Parathyroid adenoma (tissue), 2 donors: Measurements from ENCODE around the gene OBP2B.
A peak's percentile ranks its signal among the peaks of the same experiment; 100 is the strongest.

Experiments used
- H2AFZ ChIP-seq: fragments of 300-600 bp; sonication (generic); one replicate; pipeline ENCODE4 v1.7.0; 2017; ENCODE audit warnings: antibody characterized with exemption, mild to moderate bottlenecking
- H3K27ac ChIP-seq: fragments of 300-600 bp; sonication (generic); one replicate; pipeline ENCODE4 v1.7.0; 2017
- H3K27me3 ChIP-seq: fragments of 300-600 bp; sonication (generic); one replicate; pipeline ENCODE4 v1.7.0; 2017; ENCODE audit warnings: low read length; ENCODE audit not compliant: control insufficient read depth, insufficient read depth
- H3K36me3 ChIP-seq: fragments of 300-600 bp; sonication (generic); one replicate; pipeline ENCODE4 v1.7.0; 2017; ENCODE audit warnings: low read length; ENCODE audit not compliant: control insufficient read depth, insufficient read depth
- H3K4me1 ChIP-seq: fragments of 300-600 bp; sonication (generic); one replicate; pipeline ENCODE4 v1.7.0; 2017; ENCODE audit warnings: control low read depth
- H3K4me2 ChIP-seq: fragments of 300-600 bp; sonication (generic); one replicate; pipeline ENCODE4 v1.7.0; 2017; ENCODE audit warnings: low read length
- H3K4me3 ChIP-seq: fragments of 300-600 bp; sonication (generic); one replicate; pipeline ENCODE4 v1.7.0; 2017; ENCODE audit warnings: low read depth, low read length
- H3K79me2 ChIP-seq: fragments of 300-600 bp; sonication (generic); one replicate; pipeline ENCODE4 v1.7.0; 2017; ENCODE audit warnings: control low read depth
- H3K9ac ChIP-seq: fragments of 300-600 bp; sonication (generic); one replicate; pipeline ENCODE4 v1.7.0; 2017; ENCODE audit warnings: mild to moderate bottlenecking
- H3K9me3 ChIP-seq: fragments of 300-600 bp; sonication (generic); one replicate; pipeline ENCODE4 v1.7.0; 2017; ENCODE audit warnings: low read length; ENCODE audit not compliant: control insufficient read depth
- TF ChIP-seq, protein P1 (sequence below): fragments of 300-600 bp; sonication (generic); IDR thresholded peaks from one replicate; pipeline ENCODE4 v1.7.0; 2017; ENCODE audit warnings: antibody characterized with exemption, mild to moderate bottlenecking
- donor health status: primary hyperparathyroidism.

OBP2B gene

DNA sequence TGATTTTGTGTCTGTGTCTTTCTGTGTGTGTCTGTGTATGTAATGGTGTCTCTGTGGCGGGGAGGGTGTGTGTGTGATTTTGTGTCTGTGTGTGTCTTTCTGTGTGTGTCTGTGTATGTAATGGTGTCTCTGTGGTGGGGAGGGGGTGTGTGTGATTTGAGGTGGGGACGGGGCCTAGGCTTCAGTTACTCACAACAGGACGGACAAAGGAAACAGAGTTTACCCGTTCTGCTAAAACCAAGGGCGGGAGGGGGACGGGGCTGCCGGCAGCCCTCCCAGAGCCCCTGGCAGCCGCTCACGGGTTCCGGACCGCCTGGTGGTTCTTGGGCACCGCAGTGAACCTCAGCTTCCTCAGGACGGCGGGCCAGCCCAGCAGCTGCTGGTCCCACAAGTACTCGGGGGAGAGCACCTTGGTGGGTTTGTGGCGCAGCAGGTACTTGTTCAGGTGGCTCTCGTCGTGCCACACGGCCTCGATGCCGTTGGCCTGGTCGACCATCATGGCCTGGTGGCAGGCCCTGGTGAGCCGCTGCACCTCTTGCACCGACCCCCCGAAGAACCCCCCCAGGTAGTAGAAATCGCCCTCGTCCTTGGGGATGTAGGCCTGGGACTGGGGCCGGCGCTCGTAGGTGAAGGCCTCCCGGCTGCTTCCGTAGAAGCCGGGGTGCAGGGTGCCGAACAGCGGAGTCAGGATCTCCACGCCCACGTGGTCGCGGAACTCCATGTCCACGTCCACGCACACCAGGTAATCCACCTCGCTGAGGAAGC, 46.5 kb upstream of the OBP2B start:
- Histone ChIP-seq H3K36me3 (no peaks in the 10 kb centered on the region), H3K4me1 (peaks cover 16% of the 10 kb centered on the region), H3K9me3 (no peaks in the 10 kb centered on the region), H3K27ac (no peak overlapping the region), H3K27me3 (no peaks in the 10 kb centered on the region), H3K79me2 (no peaks in the 10 kb centered on the region), H3K4me3 (no peak overlapping the region), H2AFZ (no peak overlapping the region), H3K4me2 (no peak overlapping the region), H3K9ac (no peak overlapping the region)
- TF ChIP-seq, protein P1, sequence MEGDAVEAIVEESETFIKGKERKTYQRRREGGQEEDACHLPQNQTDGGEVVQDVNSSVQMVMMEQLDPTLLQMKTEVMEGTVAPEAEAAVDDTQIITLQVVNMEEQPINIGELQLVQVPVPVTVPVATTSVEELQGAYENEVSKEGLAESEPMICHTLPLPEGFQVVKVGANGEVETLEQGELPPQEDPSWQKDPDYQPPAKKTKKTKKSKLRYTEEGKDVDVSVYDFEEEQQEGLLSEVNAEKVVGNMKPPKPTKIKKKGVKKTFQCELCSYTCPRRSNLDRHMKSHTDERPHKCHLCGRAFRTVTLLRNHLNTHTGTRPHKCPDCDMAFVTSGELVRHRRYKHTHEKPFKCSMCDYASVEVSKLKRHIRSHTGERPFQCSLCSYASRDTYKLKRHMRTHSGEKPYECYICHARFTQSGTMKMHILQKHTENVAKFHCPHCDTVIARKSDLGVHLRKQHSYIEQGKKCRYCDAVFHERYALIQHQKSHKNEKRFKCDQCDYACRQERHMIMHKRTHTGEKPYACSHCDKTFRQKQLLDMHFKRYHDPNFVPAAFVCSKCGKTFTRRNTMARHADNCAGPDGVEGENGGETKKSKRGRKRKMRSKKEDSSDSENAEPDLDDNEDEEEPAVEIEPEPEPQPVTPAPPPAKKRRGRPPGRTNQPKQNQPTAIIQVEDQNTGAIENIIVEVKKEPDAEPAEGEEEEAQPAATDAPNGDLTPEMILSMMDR, result no peak

DNA sequence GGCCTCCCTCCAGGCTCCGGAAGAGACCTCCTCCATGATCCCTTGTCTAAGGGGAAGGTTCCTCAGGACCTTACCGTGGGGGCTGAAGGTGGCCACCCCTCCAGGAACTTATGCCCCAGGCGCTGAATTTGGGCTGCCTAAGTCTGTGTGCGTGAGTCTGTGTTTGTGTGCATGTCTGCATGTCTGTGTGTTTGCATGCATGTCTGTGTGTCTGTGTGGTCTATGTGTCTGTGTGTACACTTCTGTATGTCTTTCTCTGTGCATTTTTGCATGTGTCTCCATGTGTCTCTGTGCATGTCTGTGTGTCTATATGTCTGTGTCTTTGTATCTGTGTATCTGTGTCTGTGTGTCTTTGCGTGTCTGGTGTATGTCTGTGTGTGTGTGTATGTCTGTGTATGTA, 45.4 kb upstream of the OBP2B start:
- no peak overlapping the region for H2AFZ ChIP-seq
- no peaks in the 10 kb centered on the region for H3K9me3 ChIP-seq
- no peaks in the 10 kb centered on the region for H3K36me3 ChIP-seq
- H3K4me3 ChIP-seq, result no peak overlapping the region
- H3K4me1 ChIP-seq, result peaks cover 22% of the 10 kb centered on the region
- H3K27me3 ChIP-seq, result no peaks in the 10 kb centered on the region
- H3K79me2 ChIP-seq, result no peaks in the 10 kb centered on the region
- no peak overlapping the region for H3K27ac ChIP-seq
- TF ChIP-seq, protein P1, result no peak
- no peak overlapping the region for H3K4me2 ChIP-seq
- H3K9ac ChIP-seq, result no peak overlapping the region

DNA sequence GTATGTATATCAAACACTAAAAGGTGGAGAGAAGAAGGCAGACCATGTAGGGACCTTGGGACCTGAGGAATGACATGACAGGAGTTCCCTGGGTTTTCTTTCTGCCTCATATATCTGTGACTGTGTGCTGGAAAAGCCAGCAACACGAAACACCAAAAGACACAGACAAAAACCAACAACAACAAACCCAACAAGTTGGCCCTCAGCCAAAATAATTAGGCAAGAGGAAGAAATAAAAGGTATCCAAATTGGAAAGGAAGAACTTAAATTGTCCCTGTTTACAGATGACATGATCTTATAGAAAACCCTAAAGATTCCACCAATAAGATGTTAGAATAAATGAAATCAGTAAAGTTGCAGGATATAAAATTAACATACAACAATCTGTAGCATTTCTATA, 44.2 kb upstream of the OBP2B start:
- Histone ChIP-seq H3K79me2 (no peaks in the 10 kb centered on the region), H3K27me3 (no peaks in the 10 kb centered on the region), H3K9me3 (no peaks in the 10 kb centered on the region), H2AFZ (no peak overlapping the region), H3K9ac (no peak overlapping the region), H3K4me3 (no peak overlapping the region), H3K36me3 (no peaks in the 10 kb centered on the region), H3K4me2 (peak overlapping the region; percentile 64), H3K4me1 (peaks cover 18% of the 10 kb centered on the region), H3K27ac (no peak overlapping the region)
- TF ChIP-seq, protein P1, result no peak

DNA sequence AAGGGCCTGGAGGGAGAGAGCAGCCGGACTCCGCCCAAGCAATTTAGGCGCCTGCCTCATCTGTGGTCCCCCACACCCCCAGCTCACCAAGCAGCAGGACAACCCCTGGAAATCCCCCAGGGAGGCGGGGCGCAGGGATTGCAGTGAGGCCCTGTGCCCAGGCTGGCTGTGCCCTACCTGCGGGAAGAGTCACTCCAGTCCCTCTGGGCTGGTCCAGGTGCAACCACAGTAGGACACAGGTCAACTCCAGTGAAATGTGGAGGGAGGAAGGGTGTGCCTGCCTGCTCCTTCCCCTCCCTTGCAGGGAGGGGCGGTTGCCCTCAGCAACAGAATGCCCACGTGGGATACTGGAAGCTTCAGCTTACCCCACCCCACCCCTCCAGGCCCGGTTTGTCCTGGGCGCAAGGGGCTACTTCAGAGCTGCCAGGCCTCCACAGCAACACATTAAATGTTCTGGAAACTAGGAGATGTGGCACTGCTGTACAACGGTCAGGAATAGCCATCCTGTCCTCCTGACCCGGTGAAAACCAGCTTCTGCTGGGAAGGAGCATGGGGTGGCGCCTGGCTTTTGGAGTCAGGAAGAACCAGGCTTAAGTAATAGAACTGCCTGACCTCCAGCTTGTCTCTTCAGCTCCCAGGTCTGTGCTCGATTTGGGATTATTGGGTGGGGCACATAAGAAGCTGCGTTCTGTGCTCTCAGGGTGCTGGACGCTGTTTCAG, 43.4 kb upstream of the OBP2B start:
- Histone ChIP-seq H3K27me3 (no peaks in the 10 kb centered on the region), H3K4me3 (peak overlapping the region; percentile 41), H3K9ac (no peak overlapping the region), H3K27ac (peak overlapping the region; percentile 56), H3K36me3 (no peaks in the 10 kb centered on the region), H3K9me3 (no peaks in the 10 kb centered on the region), H3K79me2 (no peaks in the 10 kb centered on the region), H3K4me1 (peaks cover 11% of the 10 kb centered on the region), H3K4me2 (peak overlapping the region; percentile 64), H2AFZ (no peak overlapping the region)
- TF ChIP-seq, protein P1, result no peak
